Measurements from ENCODE around the gene FBXO3.

Gene FBXO3

DNA sequence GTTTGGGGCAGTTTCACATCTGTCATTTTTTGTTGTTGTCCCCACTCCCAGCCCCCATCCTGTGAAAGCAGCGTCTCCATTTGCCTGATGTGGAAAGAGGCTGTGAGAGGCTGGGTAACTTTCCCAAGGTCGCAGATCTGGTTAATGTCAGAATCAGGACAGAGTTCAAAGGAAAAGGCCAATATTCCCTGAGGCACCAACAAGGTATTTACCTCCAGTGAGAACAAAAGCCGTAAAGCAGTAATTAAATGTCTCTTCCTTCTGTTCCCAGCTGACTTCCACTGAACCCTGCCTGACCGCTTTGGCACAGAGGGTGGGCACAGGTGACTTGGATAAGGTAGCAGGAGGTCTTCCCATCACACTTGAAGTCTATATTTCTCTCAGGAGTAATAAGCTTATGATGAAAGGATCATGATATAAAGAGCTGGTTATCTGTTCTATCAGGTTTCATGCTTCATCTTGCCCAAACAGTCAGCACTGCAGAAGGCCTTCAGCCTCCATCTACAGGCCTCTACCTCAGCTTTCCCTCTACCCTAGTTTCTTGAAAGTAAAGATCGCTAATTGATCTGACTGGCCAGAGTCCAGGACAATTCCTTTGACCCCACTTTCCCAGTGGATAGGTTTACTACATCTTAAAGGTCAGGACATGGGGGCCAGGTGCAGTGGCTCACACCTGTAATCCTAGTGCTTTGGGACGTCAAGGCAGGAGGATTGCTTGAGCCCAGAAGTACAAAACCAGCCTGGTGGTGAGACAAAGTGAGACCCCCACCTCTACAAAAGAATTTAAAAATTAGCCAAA lies 83.1 kb downstream of the FBXO3 start:
- intact Hi-C loops (cut with DNase I), result loop anchor here (5.0 kb wide), 1 partner anchor 529 kb away; the partner anchor contains the start of gene CSTF3
- DNase-seq, result no peak
